H1 (cell line): ENCODE data around the gene MYO9B. TPM values are rescaled to one million over a fixed set of nuclear protein-coding genes. Genes with fewer than 3 reads are reported as not detected.

Experiments
- CHD7 ChIP-seq: fragments of 300-600 bp; sonication (generic); IDR thresholded peaks from 2 replicates; pipeline ENCODE4 v1.7.1; 2012; ENCODE audit warnings: low read length, moderate library complexity, mild to moderate bottlenecking, inconsistent platforms; ENCODE audit not compliant: insufficient replicate concordance
- CTBP2 ChIP-seq: IDR thresholded peaks from 2 replicates; pipeline ENCODE4 v1.7.0; 2011; ENCODE audit warnings: borderline replicate concordance, mild to moderate bottlenecking, moderate library complexity, mixed read lengths, low read length; ENCODE audit not compliant: insufficient read depth, insufficient read length
- EZH2 ChIP-seq: fragments of 200-600 bp; sonication (generic); IDR thresholded peaks from 2 replicates; pipeline ENCODE4 v1.7.1; 2012; ENCODE audit warnings: low read depth, mild to moderate bottlenecking, moderate library complexity, low read length, inconsistent platforms; ENCODE audit not compliant: severe bottlenecking
- HDAC2 ChIP-seq, 2 experiments: fragments of 300-600 bp in 1 of 2; sonication (generic) in 1 of 2; IDR thresholded peaks; 2 replicates each; pipeline ENCODE4 v1.6.1; 2011 to 2012; ENCODE audit warnings: low read depth in 2 of 2, low read length in 2 of 2, mild to moderate bottlenecking in 2 of 2, moderate library complexity in 2 of 2, borderline replicate concordance in 1 of 2, inconsistent platforms in 1 of 2
- KDM1A ChIP-seq: fragments of 200-600, 300-600 bp; sonication (generic); IDR thresholded peaks from 2 replicates; pipeline ENCODE4 v1.7.1; 2016; ENCODE audit warnings: mild to moderate bottlenecking, low read length, borderline replicate concordance
- NRF1 ChIP-seq: IDR thresholded peaks from 2 replicates; pipeline ENCODE4 v1.6.1; 2011; ENCODE audit warnings: mild to moderate bottlenecking, low read depth, low read length, improper control_type of control experiment
- TAF1 ChIP-seq: IDR thresholded peaks from 2 replicates; pipeline ENCODE4 v1.6.1; 2011; ENCODE audit warnings: mild to moderate bottlenecking, low read depth, low read length
- polyA plus RNA-seq, 7 experiments: library from polyadenylated mRNA; depleted of rRNA in 3 of 7; stranded (reverse) in 5 of 7; unstranded in 2 of 7; fragments of >200 nt in 5 of 7; fragments of 200-250 nt in 2 of 7; gene quantifications; 1 replicate in 5 of 7; 2 replicates in 1 of 7; 4 replicates in 1 of 7; pipeline versions ENCODE4 v1.2.1 to v1.2.3, GENCODE V29; 2011 to 2013; ENCODE audit warnings: missing spikeins in 2 of 7, mixed read lengths in 2 of 7
- total RNA-seq: library from RNA; stranded (reverse); fragmentation: NEBNext Ultra II Directional; extraction: Animal tissue kit (Norgen Biotek cat#: 25700); gene quantifications from 2 replicates; pipeline ENCODE4 v1.2.1, GENCODE V29; 2021

Gene MYO9B
- total and polyA plus RNA-seq, 2 of the 8 experiments (the other 6 are each of a cell fraction or from before 2014, with no cell fraction given), result 27.6 to 77.1 TPM

GRCh38 chr19:17155251-17155650 lies 79.7 kb downstream of the MYO9B start (continued):
- TF ChIP-seq CHD7 (no peak), CTBP2 (no peak), NRF1 (no peak), KDM1A (no peak), HDAC2 (IDR thresholded peaks at IDR 0.05; ENCODE audit: borderline replicate concordance in 1 of 2, low read depth in 2 of 2, low read length in 2 of 2) (no peak), EZH2 (no peak), TAF1 (no peak)
